ENCODE results near the gene PKHD1.

DNA sequence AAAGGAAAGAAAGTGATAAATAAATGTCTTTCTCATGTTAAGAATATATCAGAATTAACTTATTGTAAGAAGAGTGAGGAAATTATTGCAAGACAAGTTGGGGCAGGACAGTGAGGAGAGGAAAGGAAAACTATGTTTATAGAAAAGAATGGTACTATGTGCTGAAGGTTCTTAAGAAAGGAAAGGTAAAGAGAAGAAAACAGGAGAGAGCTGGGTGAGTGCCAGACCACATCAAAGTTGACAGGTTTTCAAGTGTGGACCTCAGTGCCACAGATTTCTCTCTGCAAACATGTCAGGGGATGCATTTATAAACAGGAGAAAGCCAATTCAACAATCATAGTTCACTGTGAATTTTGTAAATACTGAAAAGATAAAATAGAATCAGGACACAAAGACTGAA, 439.2 kb downstream of the PKHD1 start:
- TF ChIP-seq POLR2AphosphoS5 (IDR thresholded peaks at IDR 0.05; ENCODE audit: borderline replicate concordance, low read depth, low read length) (no peak), EZH2 (IDR thresholded peaks at IDR 0.05) (no peak)

Measured in SK-N-MC (cell line).